GM21381 (cell line): Measurements from ENCODE around the gene CBX5.
A peak's percentile ranks its signal among the peaks of the same experiment; 100 is the strongest.
"Not testable (repeated sequence)": the region's sequence is repeated elsewhere in the genome, so short reads cannot be mapped to it uniquely, and the experiment has no call there.

Experiments
- ATAC-seq: cut with Tn5 transposase; IDR thresholded peaks from one replicate; pipeline ENCODE4 v1.9.1; 2021; ENCODE audit warnings: mild to moderate bottlenecking, moderate library complexity; ENCODE audit not compliant: unreplicated experiment

CBX5 gene

DNA sequence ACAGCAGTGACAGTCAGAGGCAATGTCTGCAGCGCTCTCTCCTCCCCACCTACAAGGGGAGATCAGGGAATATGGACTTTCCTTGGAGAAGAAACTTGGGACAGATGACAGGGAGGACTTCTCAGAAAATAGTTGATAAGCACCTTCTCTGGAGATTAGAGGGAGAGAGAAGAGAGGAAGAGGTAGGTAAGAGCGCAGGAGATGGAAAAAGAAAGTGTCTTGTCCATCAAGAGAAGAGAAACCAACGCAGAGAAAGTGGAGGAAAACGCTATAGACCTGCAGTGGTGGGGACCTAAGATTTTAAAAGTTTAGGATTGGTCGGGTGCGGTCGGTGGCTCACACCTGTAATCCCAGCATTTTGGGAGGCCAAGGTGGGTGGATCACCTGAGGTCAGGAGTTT is 75.6 kb downstream of the CBX5 start:
- no peak for ATAC-seq

DNA sequence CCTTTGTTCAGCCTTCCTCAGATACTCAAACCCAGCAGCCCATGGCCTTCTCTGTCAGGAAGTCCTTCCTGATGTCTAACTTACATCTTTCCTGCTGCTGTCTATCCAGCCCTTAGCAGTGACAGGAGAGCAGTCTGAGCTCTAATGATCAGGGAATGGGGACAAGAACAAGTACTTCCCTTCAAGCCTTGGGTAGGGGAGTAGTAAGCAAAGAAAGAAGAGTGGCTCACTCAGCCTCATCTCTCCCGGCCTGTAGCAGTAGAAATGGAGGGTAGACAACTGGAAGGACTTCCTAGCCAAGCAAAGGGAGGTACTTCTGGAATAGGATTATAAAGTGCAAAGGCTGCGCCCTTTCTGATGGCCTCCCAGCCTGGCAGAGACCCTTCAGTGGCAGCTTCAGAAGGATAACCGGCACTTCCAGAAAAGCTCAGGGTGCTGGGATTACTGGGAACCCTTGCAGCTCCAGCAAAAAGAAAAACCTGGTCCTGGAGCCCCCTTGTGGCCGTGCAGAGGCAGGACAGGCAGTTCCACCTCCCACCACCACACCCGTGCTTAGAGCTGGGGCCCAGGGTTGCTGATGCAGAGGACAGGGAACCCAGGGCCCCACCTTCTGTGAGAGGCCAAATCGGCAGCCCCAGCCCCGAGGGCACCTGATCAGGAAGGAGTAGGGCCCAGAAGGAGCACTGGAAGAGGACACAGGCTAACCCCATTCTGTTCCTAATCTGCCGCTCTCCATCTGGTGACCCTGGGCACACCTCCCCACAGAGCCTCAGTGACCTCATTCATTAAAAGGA is 78.7 kb downstream of the CBX5 start:
- no peak for ATAC-seq

DNA sequence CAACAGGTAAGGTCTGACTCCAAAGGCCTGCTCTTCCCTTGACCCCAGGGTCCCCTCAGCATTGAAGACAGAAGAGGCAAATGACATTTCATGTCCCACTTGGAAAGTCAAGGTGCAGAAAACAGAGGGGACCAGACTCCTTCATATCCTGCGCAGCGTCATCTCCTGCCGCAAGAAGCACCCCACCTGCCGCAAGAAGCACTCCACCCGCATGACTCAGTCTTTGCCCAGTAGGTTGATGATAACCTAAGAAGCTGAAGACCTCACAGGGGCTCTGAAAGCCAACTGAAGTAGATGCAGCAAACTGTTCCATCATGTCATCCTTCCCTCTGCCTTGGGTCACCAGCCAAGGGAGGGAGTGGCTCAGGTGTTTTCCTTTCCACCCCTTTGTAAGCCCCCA is 79.5 kb downstream of the CBX5 start:
- no peak for ATAC-seq

DNA sequence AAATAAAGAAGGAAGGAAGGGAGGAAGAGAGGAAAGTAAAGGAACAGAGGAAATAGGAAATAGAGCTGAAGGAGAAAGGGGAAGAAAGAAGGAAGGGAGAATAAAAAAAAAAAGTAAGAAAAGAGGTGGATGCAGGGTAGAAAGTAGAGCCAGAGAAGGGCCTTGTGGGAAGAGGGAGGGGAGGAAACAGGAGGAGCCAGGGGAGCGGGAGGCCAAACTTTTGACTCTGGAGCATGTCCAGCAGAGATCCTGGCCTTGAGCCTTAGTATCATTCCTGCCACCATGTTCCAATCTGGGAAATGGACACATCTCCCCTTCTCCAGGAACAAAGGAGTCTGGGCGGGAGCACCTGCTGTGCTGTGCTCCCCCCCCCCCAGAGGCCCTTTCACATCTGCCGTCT is 80.0 kb downstream of the CBX5 start:
- no peak for ATAC-seq

DNA sequence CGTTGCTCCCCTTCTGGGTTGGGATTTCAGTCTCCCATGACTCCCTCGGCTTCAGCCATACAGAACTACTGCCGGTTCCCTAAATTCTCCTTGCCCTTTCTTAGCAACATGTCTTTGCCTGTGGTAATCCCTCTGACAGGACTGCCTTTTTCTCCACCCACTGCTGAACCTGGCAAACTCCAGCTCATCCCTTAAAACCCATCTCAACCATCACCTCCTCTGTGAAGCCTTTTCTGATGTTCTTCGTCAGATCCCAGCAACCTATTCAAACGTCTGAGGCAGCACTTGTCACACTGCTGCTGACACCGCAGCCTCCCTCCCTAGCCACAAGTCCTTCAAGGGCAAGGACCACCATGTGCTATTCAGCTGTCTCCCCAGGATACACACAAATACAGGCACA is 80.9 kb downstream of the CBX5 start:
- ATAC-seq: no peak

DNA sequence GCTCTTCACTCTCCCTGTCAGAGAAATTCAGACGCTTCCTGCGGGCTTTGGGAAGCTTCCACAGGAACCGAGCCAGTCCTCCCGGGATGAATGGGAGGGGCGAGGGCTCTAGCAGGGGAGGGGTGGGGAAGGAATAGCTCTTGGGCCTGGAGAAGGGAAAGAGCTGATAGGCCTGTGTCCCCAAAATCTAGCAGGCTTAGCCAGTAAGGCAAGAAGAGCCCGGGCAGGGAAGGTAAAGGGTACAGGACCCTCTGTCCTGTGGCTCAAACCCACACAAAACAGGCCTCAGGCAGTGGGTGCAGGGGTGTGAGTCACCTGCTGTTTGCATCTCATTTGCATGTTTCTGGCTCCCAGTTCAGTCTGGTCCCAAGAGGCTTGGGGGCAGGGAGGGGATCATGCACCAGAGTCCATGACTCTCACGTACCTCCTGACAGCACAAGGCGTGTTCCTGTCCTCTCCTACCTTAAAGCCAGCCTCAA is 82.5 kb downstream of the CBX5 start:
- no peak for ATAC-seq

DNA sequence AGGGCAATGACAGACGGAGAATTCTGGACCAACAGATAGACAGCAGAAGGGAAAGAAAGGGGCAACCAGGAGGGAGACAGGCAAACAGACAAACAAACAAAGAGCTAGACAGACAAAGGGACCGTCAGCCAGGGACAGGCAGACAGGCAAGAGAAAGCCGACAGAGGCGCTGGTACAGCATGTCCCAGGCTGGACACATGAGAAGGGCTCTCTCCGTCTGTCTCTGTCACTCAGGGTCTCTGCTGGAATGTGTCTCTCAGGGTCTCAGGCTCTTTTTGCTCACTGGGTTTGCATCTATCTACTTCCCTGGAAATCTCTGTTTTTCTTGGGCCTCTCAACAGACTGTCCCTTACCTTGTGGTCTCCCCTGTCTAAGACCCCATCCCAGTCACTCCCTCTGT is 82.9 kb downstream of the CBX5 start:
- no peak for ATAC-seq

DNA sequence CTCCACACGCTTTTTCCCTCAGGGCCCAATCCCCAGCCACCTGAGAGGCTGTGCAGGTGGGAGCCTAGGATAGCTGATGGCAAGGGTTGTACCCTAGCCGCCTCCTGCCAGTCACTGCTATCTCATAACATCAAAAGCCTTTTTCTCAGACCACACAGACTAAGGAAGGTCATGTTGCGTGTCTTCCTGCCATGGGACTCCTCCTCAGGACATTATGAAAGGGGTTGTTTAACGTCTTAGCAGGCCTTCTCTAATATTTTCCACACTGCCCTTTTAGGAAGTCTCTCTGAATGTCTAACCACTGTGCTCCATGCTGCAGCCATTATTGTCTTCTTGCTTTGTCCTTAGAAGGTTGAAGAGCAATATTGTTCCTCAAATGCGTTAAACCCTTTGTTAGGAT is 83.5 kb downstream of the CBX5 start:
- ATAC-seq: no peak

DNA sequence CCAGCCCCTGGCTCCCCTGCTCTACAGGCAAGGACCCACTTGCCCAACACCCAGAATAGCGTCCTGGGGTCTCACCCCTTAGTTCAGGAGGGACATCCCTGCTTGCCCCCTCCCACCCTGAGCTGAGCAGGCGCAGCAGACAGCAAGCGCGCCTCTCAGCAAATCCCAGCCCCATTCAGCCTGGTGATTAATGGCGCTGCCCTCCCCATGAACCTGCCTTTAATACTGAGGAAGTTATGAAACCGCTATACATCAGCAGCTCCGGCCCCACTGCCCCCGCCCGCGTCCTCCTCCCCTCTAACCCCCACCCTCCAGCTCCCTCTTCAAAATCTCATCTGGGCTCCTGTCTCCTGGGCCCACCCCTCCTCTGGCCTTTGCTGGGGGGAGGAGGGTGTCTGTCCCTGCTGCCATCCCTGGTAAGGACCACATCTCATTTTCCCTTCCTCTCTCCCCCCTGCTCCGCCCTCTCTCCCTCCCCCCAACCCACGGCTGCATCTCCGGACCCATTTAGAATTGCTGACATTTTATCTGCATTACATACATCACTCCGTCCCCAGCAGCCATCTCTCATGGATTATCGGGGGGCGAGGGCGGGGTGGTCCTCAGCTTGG is 84.1 kb downstream of the CBX5 start:
- no peak for ATAC-seq

DNA sequence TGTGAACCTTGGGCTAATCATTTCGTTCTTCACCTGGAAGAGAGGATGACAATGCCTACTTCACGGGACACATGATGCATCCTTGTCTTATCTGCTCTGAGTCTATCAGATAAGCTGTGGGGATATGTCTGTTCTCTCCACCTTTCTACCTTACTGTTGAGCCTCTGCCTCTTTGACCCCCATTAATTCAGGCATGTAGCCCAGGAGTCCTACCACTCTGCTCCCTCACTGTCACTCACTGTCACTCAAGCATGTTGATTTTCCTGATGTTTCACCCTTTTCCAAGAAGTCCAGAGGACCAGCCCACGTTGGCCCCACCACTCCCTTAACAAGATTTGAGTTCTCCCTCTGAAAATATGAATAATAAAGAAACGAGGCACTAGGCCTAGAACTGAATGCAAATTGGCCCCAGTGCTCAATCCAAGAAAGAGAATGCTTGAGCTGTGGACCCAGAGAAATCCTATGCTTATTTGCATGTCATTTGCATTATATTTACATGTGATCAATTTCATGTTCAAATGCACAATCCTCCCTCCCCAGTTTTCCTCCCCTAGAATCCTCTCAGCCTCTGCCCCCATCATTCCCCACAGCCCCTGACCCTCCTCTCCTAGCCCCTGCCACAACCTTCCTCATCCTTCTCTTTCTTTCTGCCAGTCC is 84.7 kb downstream of the CBX5 start:
- no peak for ATAC-seq

DNA sequence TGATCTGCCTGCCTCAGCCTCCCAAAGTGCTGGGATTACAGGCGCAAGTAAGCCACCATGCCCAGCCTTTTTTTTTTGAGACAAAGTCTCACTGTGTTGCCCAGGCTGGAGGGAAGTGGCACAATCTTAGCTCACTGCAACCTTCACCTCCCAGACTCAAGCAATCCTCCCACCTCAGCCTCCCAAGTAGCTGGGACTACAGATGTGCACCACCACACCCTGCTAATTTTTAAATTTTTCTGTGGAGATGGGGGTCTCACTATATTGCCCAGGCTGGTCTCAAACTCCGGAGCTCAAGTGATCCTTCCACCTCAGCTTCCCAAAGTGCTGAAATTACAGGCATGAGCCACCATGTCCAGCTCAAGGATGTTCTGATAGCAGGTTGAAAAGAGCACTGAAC is 85.3 kb downstream of the CBX5 start:
- not testable (repeated sequence) for ATAC-seq

DNA sequence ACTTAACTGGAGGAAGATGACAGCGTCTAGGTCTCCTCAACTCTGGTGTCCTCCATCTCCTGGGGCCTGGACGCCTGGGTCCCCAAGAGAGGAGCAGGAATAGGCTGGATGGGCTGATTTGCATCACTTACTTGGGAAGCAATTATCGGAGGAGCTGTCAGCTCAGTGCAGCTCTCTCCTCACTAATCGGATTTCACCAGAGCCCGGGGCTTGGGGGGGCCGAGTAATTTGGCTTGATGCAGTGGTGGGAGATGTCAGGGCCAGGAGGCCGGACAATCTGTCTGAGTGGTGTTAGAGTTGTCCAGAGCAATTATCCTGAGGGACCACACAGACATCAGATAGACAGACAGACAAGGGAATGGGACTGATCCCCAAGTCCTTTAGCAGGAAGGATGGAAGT is 86.5 kb downstream of the CBX5 start:
- no peak for ATAC-seq

DNA sequence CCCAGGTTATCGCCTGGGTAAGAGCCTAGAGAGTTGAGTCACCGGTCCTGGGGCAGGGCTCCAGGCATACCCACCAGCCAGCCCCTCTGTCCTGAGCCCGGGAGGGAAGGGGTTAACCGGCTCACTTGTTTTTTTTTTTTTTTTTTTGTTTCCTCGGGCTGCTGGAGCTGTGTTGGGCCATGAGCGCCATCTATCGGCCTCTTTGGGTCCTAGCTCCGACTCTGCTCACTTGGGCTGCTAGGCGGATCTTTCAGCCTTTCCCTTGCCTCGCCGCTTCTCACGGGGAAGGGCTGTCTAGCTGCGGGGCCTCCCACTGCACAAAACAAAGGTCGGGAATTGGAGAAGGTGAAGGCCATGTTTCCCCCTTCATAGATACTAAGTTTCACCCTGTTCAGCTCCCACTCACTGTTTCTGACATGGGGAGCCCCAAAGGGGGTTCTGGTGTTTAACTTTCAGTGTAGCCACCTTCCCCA is 88.3 kb downstream of the CBX5 start:
- ATAC-seq: peak; percentile 37

DNA sequence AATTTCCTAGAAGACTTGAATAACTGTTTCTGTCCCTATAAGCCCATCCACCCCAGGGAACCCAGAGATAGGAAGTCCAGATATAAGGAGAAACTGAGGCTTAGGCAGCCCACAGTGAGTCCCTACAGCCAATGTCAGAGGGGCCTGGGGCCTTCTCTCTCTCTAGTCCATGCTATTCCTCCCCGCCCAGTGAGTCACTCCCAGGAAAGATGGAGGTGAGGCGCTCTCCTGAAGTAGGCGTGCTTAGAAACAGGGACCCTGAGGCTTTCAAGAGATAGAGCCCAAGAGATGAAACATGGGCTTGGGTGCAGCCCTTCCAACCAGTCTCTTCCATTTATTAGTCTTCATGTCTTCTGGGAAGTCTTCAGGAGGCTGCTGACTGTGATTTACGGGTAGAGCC is 88.8 kb downstream of the CBX5 start:
- ATAC-seq: no peak

DNA sequence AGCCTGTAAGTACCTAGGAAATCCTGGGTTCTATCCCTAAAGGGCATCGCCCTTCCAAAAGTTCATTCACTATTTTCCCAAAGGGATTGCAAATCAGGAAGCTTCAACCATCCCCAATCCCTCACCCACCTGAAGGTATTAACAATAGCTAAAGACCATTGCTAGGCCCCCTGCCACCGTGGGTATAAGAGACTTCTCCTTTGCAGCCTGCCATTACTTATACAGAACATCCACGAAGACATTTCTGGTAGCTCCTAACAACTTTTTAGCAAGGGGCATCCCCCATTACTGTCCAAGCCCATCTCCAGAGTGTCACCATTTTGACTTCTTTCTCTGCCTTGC is 90.8 kb downstream of the CBX5 start:
- ATAC-seq: no peak

DNA sequence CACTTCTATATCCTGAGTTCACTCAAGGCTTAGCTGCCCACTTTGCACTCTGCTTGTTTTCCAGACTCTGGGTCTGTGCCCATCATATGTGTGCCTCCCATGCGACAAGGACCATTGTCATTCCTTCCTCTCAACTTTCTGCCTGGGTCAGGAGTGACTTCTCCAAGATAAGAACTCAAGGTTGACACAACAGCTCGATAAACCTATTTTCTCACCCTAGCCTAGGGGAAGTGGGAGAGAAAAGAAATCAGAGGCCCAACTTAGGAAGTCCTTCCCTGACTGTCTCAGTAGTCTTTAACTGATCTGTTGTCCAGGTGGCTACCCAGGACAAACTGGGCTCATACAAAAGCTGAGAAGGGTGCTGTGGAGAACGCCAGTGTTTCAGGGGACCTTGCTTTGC is 92.8 kb downstream of the CBX5 start:
- ATAC-seq: no peak

DNA sequence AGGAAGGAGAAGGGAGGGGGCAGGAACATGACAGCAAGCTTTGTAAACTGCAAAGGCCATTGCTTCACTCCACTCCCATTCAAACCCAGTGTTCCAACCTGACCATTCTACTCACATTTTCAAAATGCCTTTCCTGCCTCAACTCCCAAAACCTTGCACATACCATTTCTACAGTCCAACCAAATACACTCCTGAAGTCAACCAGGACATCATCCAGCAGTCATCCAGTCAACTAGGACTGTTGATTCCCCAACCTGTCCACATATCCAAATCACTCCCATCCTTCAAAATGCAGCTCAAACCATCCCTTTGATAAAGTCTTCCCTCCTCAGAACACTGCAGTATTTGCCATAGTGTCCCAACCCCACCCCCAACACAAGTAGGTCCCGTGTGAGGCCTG is 94.0 kb downstream of the CBX5 start:
- no peak for ATAC-seq

DNA sequence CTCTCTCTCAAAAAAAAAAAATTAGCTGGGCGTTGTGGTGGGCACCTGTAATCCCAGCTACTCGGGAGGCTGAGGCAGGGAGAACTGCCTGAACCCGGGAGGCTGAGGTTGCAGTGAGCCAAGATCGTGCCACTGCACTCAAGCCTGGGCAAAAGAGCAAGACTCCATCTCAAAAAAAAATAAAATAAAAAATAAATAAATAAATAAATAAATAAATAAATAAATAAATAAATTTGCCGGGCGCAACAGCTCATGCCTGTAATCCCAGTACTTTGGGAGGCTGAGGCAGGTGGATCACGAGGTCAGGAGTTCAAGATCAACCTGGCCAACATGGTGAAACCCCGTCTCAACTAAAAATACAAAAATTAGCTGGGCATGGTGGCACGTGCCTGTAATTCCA is 94.6 kb downstream of the CBX5 start:
- not testable (repeated sequence) for ATAC-seq

DNA sequence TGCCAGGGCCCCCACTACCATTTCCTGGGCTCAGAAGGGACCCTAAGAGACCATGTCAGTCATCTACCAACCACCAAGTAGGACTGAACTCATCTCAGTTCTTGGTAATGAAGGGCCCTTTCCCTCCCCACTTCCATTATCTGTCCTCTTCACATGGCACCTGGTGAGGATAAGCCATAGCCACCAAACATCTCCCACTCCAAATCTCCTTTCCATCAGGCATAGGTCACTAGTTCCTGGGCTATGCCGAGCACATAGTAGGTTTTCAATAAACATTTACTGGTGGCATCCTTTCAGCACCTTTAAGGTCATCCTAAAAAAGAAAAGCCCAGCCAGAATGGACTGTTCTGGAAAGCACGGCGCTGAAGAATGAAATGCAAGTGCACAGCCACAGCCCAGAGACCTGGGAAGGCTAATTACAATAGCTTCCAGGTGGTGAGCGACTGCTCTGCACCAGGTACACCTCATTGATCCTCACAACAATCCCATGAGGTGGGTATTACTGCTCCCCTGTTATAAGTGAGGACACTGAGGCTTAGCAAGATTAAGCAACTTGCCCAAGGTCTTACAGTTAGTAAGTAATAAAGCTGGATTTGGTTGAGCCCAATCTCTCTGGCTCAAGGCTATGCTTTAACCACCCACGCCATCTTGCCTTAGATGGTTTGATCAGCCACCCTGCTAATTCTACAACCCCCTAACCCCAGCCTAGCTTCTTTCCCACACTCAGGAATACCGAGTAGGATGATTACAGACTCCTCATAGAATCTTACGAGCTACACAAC is 95.7 kb downstream of the CBX5 start:
- ATAC-seq: no peak

DNA sequence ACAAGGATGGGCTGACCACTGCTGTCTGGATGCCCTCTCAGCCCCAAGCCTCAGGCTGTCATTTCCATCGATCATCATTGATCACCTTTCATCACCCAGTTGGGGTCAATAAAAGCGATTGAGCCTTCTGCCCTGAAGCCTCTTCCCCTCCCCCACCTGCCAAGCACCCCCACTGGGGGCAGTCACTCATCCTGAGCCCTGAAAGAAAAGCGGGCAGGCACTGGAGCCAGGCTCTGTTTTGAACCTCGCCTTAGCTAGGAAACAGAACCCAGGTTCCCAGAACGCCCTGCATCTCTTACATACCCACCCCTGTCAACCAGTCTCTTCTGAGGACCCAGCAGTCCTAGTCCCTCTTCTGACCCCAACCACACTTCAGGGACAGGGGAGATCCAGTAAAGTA is 96.9 kb downstream of the CBX5 start:
- no peak for ATAC-seq

DNA sequence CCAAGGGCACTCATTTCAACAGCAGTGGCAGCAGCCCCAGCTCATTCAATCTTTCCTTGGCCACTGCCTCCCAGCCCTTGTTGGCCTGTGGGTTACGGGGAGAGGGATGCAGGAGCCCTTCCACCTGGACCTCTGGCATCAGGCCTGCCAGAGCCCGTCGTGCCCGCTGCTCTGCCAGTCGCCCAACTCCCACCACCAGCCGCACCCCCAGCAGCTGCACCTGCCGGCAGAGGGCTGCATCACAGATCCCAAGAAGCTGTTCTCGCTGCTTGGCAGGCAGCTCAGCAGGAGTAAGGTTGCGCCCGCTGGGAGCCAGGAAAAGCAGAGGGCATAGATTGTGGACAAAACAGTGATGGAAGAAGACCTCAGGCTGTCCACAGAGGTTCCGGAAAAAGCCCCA is 97.8 kb downstream of the CBX5 start:
- no peak for ATAC-seq
